HG03196 (cell line): Measurements from ENCODE around the gene APOE.
"Not testable (repeated sequence)": the region's sequence is repeated elsewhere in the genome, so short reads cannot be mapped to it uniquely, and the experiment has no call there.

Source experiments
- ATAC-seq: cut with Tn5 transposase; IDR thresholded peaks from one replicate; pipeline ENCODE4 v1.9.1; 2021; ENCODE audit not compliant: unreplicated experiment

Gene APOE

DNA sequence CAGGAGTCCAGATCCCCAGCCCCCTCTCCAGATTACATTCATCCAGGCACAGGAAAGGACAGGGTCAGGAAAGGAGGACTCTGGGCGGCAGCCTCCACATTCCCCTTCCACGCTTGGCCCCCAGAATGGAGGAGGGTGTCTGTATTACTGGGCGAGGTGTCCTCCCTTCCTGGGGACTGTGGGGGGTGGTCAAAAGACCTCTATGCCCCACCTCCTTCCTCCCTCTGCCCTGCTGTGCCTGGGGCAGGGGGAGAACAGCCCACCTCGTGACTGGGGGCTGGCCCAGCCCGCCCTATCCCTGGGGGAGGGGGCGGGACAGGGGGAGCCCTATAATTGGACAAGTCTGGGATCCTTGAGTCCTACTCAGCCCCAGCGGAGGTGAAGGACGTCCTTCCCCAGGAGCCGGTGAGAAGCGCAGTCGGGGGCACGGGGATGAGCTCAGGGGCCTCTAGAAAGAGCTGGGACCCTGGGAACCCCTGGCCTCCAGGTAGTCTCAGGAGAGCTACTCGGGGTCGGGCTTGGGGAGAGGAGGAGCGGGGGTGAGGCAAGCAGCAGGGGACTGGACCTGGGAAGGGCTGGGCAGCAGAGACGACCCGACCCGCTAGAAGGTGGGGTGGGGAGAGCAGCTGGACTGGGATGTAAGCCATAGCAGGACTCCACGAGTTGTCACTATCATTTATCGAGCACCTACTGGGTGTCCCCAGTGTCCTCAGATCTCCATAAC is at the start of gene APOE:
TSS of gene APOE (plus strand) at position 360 of the 724 bp plus-strand sequence. CDS start 829 bp downstream, outside the sequence.
- ATAC-seq: no peak

- ATAC-seq: no peak
Observed at GRCh38 chr19:44856421-44857083, 49.0 kb upstream of the APOE start.

DNA sequence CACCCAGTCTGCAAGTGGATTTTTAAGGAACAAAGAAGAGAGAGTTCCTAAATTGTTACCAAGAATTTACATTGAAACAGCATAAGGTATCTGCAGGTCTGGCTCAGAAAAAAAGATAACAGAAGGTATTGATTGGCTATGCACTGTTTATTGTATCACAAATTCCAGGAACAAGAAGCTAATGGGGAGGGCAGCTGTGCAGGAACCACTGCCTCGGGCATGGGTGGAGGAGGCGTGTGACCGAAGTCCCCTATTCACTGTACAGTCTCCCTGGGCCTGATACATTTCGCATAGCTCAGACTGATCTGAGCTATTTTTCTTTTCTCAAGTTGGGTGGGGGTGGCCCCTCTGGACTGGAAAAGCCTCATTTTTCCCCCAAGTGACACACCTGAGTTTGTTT is 47.8 kb upstream of the APOE start:
- no peak for ATAC-seq

DNA sequence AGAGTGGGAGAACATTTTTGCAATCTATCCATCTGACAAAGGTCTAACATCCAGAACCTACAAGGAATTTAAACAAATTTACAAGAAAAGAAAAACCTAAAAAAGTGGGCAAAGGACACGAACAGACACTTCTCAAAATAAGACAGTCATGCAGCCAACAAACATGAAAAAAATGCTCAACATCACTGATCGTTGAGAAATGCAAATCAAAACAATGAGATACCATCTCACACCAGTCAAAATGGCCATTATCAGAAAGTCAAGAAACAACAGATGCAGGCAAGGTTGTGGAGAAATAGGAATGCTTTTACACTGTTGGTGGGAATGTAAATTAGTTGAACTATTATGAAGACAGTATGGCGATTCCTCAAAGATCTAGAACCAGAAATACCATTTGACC is 44.0 kb upstream of the APOE start:
- not testable (repeated sequence) for ATAC-seq

GRCh38 chr19:44863990-44864389 is 41.6 kb upstream of the APOE start:
- ATAC-seq: no peak

- ATAC-seq: no peak
Observed at GRCh38 chr19:44865196-44865767, 40.3 kb upstream of the APOE start.

DNA sequence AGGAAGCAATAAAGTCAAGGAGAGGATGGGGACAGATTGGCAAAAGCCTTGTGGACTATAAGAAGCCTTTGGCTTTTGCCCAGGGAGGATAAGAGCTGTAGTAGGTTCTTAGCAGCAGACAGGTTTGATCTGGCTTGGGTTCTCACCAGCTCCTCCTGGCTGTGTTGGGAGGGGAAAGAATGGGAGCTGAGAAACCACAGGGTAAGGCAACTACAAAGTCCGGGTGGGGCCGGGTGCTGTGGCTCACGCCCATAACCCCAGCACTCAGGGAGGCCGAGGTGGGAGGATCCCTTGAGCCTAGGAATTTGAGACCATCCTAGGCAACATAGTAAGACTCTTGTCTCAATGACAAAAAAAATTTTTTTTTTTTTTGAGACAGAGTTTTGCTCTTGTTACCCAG is 38.9 kb upstream of the APOE start:
- no peak for ATAC-seq

GRCh38 chr19:44867578-44867977 is 38.0 kb upstream of the APOE start:
- ATAC-seq: no peak

- ATAC-seq: no peak
Observed at GRCh38 chr19:44869733-44870470, 35.7 kb upstream of the APOE start.

DNA sequence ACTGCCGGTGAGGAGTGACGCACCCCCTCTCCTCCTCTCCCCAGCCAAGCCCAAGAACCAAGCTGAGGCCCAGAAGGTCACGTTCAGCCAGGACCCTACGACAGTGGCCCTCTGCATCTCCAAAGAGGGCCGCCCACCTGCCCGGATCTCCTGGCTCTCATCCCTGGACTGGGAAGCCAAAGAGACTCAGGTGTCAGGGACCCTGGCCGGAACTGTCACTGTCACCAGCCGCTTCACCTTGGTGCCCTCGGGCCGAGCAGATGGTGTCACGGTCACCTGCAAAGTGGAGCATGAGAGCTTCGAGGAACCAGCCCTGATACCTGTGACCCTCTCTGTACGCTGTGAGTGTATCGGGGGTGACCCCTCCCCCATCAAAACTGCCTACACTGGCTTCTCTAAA is 33.8 kb upstream of the APOE start:
- ATAC-seq: no peak

- ATAC-seq: no peak
Observed at GRCh38 chr19:44872661-44873060, 32.9 kb upstream of the APOE start.

DNA sequence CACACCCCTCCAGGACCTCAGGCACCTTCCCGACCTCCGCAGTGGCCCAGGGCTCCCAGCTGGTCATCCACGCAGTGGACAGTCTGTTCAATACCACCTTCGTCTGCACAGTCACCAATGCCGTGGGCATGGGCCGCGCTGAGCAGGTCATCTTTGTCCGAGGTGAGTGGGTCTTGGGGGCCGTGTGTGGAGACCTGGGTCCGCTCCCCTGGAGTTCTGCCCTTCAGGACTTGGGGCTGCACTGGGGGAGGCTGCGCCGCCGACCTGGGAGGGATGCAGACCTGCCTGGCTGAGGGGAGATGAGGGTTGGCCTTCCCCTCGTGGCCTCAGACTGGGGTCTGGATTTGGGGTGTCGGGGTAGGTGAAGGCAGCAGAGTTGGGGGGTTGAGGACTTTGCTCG is 31.3 kb upstream of the APOE start:
- no peak for ATAC-seq

GRCh38 chr19:44875666-44876451 is 29.7 kb upstream of the APOE start:
- ATAC-seq: no peak

GRCh38 chr19:44876930-44877535 is 28.6 kb upstream of the APOE start:
- no peak for ATAC-seq

- no peak for ATAC-seq
Observed at GRCh38 chr19:44878120-44878865, 27.3 kb upstream of the APOE start.

GRCh38 chr19:44879309-44880065 is 26.1 kb upstream of the APOE start:
- no peak for ATAC-seq

- ATAC-seq: no peak
Observed at GRCh38 chr19:44882063-44882462, 23.5 kb upstream of the APOE start.

DNA sequence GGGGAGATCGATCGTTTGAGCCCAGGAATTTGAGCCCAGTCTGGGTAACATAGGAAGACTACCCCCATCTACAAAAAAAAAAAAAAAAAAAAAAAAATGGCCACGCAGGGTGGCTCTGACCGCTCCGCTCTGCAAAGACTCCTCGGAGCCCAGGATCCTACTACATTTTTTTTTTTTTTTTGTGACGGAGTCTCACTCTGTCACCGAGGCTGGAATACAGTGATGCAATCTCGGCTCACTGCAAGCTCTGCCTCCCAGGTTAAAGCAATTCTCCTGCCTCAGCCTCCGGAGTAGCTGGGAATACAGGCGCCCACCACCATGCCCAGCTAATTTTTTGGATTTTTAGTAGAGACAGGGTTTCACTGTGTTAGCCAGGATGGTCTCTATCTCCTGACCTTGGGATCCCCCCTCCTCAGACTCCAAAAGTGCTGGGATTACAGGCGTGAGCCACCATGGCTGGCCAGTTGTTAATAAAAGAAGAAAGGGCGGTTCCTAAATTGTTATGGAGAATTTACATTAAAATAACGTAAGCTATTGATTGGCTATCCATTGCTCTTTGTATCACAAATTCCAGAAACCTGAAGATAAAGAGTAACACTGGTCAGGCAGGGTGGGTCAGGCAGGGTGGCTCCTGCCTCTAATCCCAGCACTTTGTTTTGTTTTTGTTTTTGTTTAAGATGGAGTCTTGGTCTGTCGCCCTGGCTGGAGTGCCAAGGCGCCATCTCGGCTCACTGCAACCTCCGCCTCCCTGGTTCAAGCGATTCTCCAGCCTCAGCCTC is 22.8 kb upstream of the APOE start:
- not testable (repeated sequence) for ATAC-seq
